HG02938 (cell line): Measurements from ENCODE around the gene TGIF2LY.
"Not testable (repeated sequence)": the region's sequence is repeated elsewhere in the genome, so short reads cannot be mapped to it uniquely, and the experiment has no call there.

ENCODE experiments used
- ATAC-seq: cut with Tn5 transposase; IDR thresholded peaks from one replicate; pipeline ENCODE4 v1.9.1; 2021; ENCODE audit warnings: mild to moderate bottlenecking, moderate library complexity; ENCODE audit not compliant: unreplicated experiment

Gene TGIF2LY

DNA sequence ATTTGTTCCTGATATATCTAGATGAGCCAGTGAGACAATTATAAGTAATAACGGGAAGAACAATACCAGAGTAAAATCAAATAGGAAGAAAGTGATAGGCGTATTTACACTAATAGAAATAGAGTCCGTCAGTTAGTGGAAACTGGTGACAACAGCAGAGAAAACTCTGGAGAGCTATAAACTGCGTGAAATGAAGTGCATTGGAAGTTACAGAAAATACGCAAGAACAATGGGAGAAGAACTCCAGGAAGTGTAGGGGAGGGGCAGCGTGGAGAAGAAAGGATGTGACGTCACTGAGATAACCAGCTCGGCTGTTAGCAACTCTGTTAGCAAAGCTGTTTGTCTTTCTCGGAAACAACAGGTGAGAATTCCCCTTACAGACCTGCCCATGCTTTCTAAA lies at the start of gene TGIF2LY:
Gene TGIF2LY (plus strand): TSS at position 301 of the 400 bp plus-strand sequence. CDS start 178 bp downstream, outside the sequence.
- not testable (repeated sequence) for ATAC-seq
